ENCODE measurements around the gene PARP14. TPM values are rescaled to one million over a fixed set of nuclear protein-coding genes. Genes with fewer than 3 reads are reported as not detected.

Gene PARP14
- total and polyA plus RNA-seq, 10 of the 15 experiments (the other 5 are each of a cell fraction or from before 2014, with no cell fraction given), result 21.6 to 189 (median 92.7) TPM

DNA sequence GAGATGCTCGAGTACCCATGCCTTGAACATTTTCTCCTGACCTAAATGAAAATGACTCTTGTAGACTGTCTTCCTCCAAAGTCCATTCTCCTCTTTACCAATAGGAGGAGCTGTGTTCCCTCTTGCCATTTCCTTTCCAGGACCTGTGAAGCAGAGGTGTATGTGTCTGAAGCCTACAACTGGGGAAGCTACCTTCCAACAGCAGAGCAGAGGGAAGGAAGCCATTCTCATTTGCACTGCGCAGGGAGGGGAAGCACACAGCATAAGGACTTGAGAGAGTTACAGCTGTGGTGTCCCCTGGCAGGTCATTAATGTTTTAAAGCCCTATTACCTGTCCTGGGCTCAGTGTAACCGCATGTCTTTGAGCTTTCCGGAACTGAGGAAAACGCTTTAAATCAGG is 74.3 kb downstream of the PARP14 start:
- BruUV-seq (replicated peaks), result no TSS peak
- FAIRE-seq (peak; percentile 87), DNase-seq (ENCODE audit: low read depth, low spot score) (peak; percentile 33), ATAC-seq (peak; percentile 98)
- H3K27ac ChIP-seq (ENCODE audit: control insufficient read depth, insufficient read depth), result no peak overlapping the region
- H3K9me3 ChIP-seq (replicated peaks; ENCODE audit: control insufficient read depth, insufficient read depth, low read length), result no peaks in the 10 kb centered on the region
- no peak overlapping the region for H2AFZ ChIP-seq (ENCODE audit: control insufficient read depth, low read depth, low read length)
- in situ Hi-C loops (cut with MboI) (loop anchor here (5.0 kb wide), 1 partner anchor 277 kb away; no protein-coding TSS in a partner anchor), intact Hi-C loops (cut with micrococcal nuclease; ENCODE audit: unreplicated experiment) (loop anchor here (2.0 to 10.0 kb wide), 2 partner anchors 190 to 274 kb away; no protein-coding TSS in a partner anchor)
- H3K4me1 ChIP-seq (ENCODE audit: control insufficient read depth, insufficient read depth, low read length), result no peaks in the 10 kb centered on the region
- no peaks in the 10 kb centered on the region for H3K27me3 ChIP-seq (replicated peaks in 1 of 2; ENCODE audit: control insufficient read depth in 2 of 2, insufficient read depth in 2 of 2, low read length in 1 of 2)
- ChIA-PET RAD21 (ENCODE audit: unreplicated experiment) (interaction anchor here (0.8 to 1.4 kb wide), 9 partner anchors 18 to 276 kb away, joined by 3 to 10 read pairs (median 4); partner anchors contain the start of genes HSPBAP1 and SEMA5B), POLR2A (interaction anchor here (0.6 kb wide), 1 partner anchor 19 kb away, joined by 3 read pairs; no protein-coding TSS in a partner anchor), CTCF (interaction anchor here (0.6 to 2.9 kb wide), 34 partner anchors 10 to 553 kb away, joined by 3 to 21 read pairs (median 4); partner anchors contain the start of genes HSPBAP1 and SEMA5B), SMC1A (ENCODE audit: uncharacterized antibody, unreplicated experiment) (interaction anchor here (0.7 to 1.7 kb wide), 12 partner anchors 9 to 275 kb away, joined by 3 to 10 read pairs (median 5); partner anchors contain the start of gene HSPBAP1)
- H3K4me3 ChIP-seq, result no peak overlapping the region
- no peaks in the 10 kb centered on the region; a peak in 1 of 4 replicates for H3K36me3 ChIP-seq (ENCODE audit: control insufficient read depth in 2 of 2, insufficient read depth in 2 of 2, low read length in 1 of 2)
- H3K79me2 ChIP-seq (ENCODE audit: control insufficient read depth, insufficient read depth, low read length), result no peaks in the 10 kb centered on the region
- no peak for TF ChIP-seq NR2F1 (conservative IDR thresholded peaks at IDR 0.05)
- TF ChIP-seq SMC3 (IDR thresholded peaks at IDR 0.05; ENCODE audit: borderline replicate concordance, low read length), result peak; percentile 71; the same call in 1 of the 2 replicates
- peak; percentile 92 for TF ChIP-seq RAD21 (IDR thresholded peaks at IDR 0.05; ENCODE audit: insufficient read depth, low read depth, low read length)
- TF ChIP-seq, protein P1, sequence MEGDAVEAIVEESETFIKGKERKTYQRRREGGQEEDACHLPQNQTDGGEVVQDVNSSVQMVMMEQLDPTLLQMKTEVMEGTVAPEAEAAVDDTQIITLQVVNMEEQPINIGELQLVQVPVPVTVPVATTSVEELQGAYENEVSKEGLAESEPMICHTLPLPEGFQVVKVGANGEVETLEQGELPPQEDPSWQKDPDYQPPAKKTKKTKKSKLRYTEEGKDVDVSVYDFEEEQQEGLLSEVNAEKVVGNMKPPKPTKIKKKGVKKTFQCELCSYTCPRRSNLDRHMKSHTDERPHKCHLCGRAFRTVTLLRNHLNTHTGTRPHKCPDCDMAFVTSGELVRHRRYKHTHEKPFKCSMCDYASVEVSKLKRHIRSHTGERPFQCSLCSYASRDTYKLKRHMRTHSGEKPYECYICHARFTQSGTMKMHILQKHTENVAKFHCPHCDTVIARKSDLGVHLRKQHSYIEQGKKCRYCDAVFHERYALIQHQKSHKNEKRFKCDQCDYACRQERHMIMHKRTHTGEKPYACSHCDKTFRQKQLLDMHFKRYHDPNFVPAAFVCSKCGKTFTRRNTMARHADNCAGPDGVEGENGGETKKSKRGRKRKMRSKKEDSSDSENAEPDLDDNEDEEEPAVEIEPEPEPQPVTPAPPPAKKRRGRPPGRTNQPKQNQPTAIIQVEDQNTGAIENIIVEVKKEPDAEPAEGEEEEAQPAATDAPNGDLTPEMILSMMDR (IDR thresholded peaks at IDR 0.05 in 2 of 3, conservative IDR thresholded peaks at IDR 0.05 in 1 of 3; ENCODE audit: control insufficient read depth in 2 of 3, extremely low read depth in 1 of 3, insufficient read depth in 1 of 3, low read depth in 3 of 3, low read length in 3 of 3), result peak; percentile 86 to 93 (median 88)
- TF ChIP-seq STAT3 (IDR thresholded peaks at IDR 0.05; ENCODE audit: low read depth, low read length), result no peak
- peak; percentile 62; the same call in 1 of the 2 replicates for TF ChIP-seq IRF4 (IDR thresholded peaks at IDR 0.05; ENCODE audit: low read depth, low read length)
- no peak for TF ChIP-seq TCF7 (IDR thresholded peaks at IDR 0.05; ENCODE audit: borderline replicate concordance)
- TF ChIP-seq, protein P2, sequence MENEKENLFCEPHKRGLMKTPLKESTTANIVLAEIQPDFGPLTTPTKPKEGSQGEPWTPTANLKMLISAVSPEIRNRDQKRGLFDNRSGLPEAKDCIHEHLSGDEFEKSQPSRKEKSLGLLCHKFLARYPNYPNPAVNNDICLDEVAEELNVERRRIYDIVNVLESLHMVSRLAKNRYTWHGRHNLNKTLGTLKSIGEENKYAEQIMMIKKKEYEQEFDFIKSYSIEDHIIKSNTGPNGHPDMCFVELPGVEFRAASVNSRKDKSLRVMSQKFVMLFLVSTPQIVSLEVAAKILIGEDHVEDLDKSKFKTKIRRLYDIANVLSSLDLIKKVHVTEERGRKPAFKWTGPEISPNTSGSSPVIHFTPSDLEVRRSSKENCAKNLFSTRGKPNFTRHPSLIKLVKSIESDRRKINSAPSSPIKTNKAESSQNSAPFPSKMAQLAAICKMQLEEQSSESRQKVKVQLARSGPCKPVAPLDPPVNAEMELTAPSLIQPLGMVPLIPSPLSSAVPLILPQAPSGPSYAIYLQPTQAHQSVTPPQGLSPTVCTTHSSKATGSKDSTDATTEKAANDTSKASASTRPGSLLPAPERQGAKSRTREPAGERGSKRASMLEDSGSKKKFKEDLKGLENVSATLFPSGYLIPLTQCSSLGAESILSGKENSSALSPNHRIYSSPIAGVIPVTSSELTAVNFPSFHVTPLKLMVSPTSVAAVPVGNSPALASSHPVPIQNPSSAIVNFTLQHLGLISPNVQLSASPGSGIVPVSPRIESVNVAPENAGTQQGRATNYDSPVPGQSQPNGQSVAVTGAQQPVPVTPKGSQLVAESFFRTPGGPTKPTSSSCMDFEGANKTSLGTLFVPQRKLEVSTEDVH (IDR thresholded peaks at IDR 0.05; ENCODE audit: low read depth, partially characterized antibody), result no peak
- TF ChIP-seq YY1 (IDR thresholded peaks at IDR 0.05; ENCODE audit: low read depth, low read length), result peak; percentile 45; the same call in 1 of the 2 replicates
- TF ChIP-seq, protein P3, sequence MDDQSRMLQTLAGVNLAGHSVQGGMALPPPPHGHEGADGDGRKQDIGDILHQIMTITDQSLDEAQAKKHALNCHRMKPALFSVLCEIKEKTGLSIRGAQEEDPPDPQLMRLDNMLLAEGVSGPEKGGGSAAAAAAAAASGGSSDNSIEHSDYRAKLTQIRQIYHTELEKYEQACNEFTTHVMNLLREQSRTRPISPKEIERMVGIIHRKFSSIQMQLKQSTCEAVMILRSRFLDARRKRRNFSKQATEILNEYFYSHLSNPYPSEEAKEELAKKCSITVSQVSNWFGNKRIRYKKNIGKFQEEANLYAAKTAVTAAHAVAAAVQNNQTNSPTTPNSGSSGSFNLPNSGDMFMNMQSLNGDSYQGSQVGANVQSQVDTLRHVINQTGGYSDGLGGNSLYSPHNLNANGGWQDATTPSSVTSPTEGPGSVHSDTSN (IDR thresholded peaks at IDR 0.05; ENCODE audit: insufficient replicate concordance, low read depth, low read length), result no peak
- TF ChIP-seq, protein P4, sequence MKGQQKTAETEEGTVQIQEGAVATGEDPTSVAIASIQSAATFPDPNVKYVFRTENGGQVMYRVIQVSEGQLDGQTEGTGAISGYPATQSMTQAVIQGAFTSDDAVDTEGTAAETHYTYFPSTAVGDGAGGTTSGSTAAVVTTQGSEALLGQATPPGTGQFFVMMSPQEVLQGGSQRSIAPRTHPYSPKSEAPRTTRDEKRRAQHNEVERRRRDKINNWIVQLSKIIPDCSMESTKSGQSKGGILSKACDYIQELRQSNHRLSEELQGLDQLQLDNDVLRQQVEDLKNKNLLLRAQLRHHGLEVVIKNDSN (IDR thresholded peaks at IDR 0.05; ENCODE audit: borderline replicate concordance, extremely low read length, insufficient read depth, low read depth, low read length), result no peak
- TF ChIP-seq RELA (IDR thresholded peaks at IDR 0.05; ENCODE audit: borderline replicate concordance, partially characterized antibody), result no peak
- TF ChIP-seq MYC (IDR thresholded peaks at IDR 0.05; ENCODE audit: insufficient read depth, insufficient read length, insufficient replicate concordance, low read length, severe bottlenecking), result no peak
- TF ChIP-seq EP300 (IDR thresholded peaks at IDR 0.05; ENCODE audit: borderline replicate concordance in 1 of 2, control insufficient read depth in 1 of 2, low read depth in 2 of 2, low read length in 2 of 2), result no peak
- TF ChIP-seq SIN3A (IDR thresholded peaks at IDR 0.05; ENCODE audit: low read depth, low read length), result no peak
- no peak for TF ChIP-seq ZNF274 (IDR thresholded peaks at IDR 0.05; ENCODE audit: insufficient read depth, insufficient read length)
- WGBS (ENCODE audit: insufficient coverage, insufficient replicate concordance, low lambda C conversion rate, missing lambda C conversion rate), result 57% methylated on average over 5 of the region's 5 CpGs
- H4K20me1 ChIP-seq (ENCODE audit: control insufficient read depth, insufficient read depth), result no peaks in the 10 kb centered on the region
- H3K4me2 ChIP-seq (ENCODE audit: control insufficient read depth, insufficient read depth), result no peak overlapping the region
- no peak overlapping the region for H3K9ac ChIP-seq (ENCODE audit: control insufficient read depth, insufficient read depth, low read length)

Data from GM12878 (cell line).